HCT116 (cell line): Measurements from ENCODE around the gene ZNF341. TPM values are rescaled to one million over a fixed set of nuclear protein-coding genes. Genes with fewer than 3 reads are reported as not detected.

Experiments used
- ATAC-seq: fragments of 200-7000 bp; cut with Tn5 transposase; 2 replicates; pipeline ENCODE4 v1.9.1; 2020; ENCODE audit warnings: mild to moderate bottlenecking, moderate library complexity
- BruUV-seq: library from RNA; stranded (reverse); fragments of 400-500 nt; replicated peaks from 2 replicates; lab custom pipeline; 2021; lab: Mats Ljungman, UMichigan
- CTCF ChIA-PET: fragments of 300-600 bp; sonication (Branson Sonifier 250); formaldehyde crosslinking; loops from one replicate; lab custom pipeline; 2021; ENCODE audit warnings: antibody characterized with exemption; lab: Charles Lee
- POLR2A ChIA-PET: fragments of 300-600, 350-600 bp; sonication (Branson Sonifier 250); formaldehyde crosslinking; loops from one replicate; lab custom pipeline; 2021; ENCODE audit warnings: antibody characterized with exemption; lab: Charles Lee
- RAD21 ChIA-PET, 2 experiments: fragments of 300-600 bp; sonication (Branson Sonifier 250); formaldehyde crosslinking; loops; one replicate each; lab custom pipeline; 2023; ENCODE audit warnings: low total read pairs in 2 of 2; ENCODE audit not compliant: uncharacterized antibody in 2 of 2, unreplicated experiment in 2 of 2, low non-redundant PET in 1 of 2; lab: Charles Lee
- DNase-seq: peaks from one replicate; pipeline ENCODE4 v3.0.0-alpha.2; 2010; ENCODE audit warnings: low read depth, low spot score
- H2AFZ ChIP-seq: fragments of 200-600 bp; shearing (Covaris generic), sonication (generic); 2 replicates; pipeline ENCODE4 v1.6.1; 2017; ENCODE audit warnings: low read depth, mixed run types, mixed read lengths, antibody characterized with exemption, low read length; ENCODE audit not compliant: poor library complexity, severe bottlenecking
- H3K27ac ChIP-seq: 2 replicates; pipeline ENCODE4 v1.5.1; 2012; ENCODE audit warnings: low read depth, low read length
- H3K27me3 ChIP-seq: fragments of 200-600 bp; sonication (generic); 2 replicates; pipeline ENCODE4 v1.6.1; 2016; ENCODE audit warnings: mixed run types, low read length, mixed read lengths; ENCODE audit not compliant: insufficient read depth
- H3K36me3 ChIP-seq, 2 experiments: fragments of 200-500 bp in 1 of 2; fragments of 200-600 bp in 1 of 2; sonication (Bioruptor generic) in 1 of 2; sonication (generic) in 1 of 2; 2 replicates each; pipeline versions ENCODE4 v1.5.1 to v1.6.1; 2014 to 2016; ENCODE audit warnings: low read length in 2 of 2, inconsistent platforms in 1 of 2, mixed read lengths in 1 of 2, mixed run types in 1 of 2; ENCODE audit not compliant: insufficient read depth in 2 of 2, control insufficient read depth in 1 of 2
- H3K4me1 ChIP-seq, 2 experiments: fragments of 200-600 bp in 1 of 2; sonication (generic) in 1 of 2; 2 replicates each; pipeline versions ENCODE4 v1.5.1 to v1.6.1; 2012 to 2017; ENCODE audit warnings: low read length in 2 of 2, inconsistent platforms in 1 of 2, mild to moderate bottlenecking in 1 of 2, mixed read lengths in 1 of 2, mixed run types in 1 of 2, moderate library complexity in 1 of 2; ENCODE audit not compliant: insufficient read depth in 2 of 2, control insufficient read depth in 1 of 2
- H3K4me2 ChIP-seq: fragments of 200-600 bp; sonication (generic); 2 replicates; pipeline ENCODE4 v1.6.1; 2017; ENCODE audit warnings: mixed run types, low read length, mixed read lengths
- H3K4me3 ChIP-seq, 2 experiments: fragments of 200-600 bp in 1 of 2; sonication (generic) in 1 of 2; replicated peaks in 1 of 2; 2 replicates each; pipeline ENCODE4 v1.5.1; 2011 to 2016; ENCODE audit warnings: low read length in 2 of 2, control low read depth in 1 of 2, low read depth in 1 of 2, mild to moderate bottlenecking in 1 of 2, mixed read lengths in 1 of 2, mixed run types in 1 of 2
- H3K79me2 ChIP-seq: fragments of 200-600 bp; sonication (generic); 2 replicates; pipeline ENCODE4 v1.6.1; 2017; ENCODE audit warnings: mild to moderate bottlenecking, mixed run types, low read length, moderate library complexity, mixed read lengths; ENCODE audit not compliant: insufficient read depth
- H3K9ac ChIP-seq: fragments of 200-600 bp; sonication (generic); 2 replicates; pipeline ENCODE4 v1.6.1; 2016; ENCODE audit warnings: low read length, mixed read lengths
- H3K9me2 ChIP-seq: fragments of 200-600 bp; sonication (generic), shearing (Covaris generic); 2 replicates; pipeline ENCODE4 v1.6.1; 2017; ENCODE audit warnings: mixed run types, mild to moderate bottlenecking, moderate library complexity; ENCODE audit not compliant: insufficient read depth
- H3K9me3 ChIP-seq, 2 experiments: fragments of 200-500 bp in 1 of 2; fragments of 200-600 bp in 1 of 2; sonication (Bioruptor generic) in 1 of 2; sonication (generic) in 1 of 2; 2 replicates each; pipeline ENCODE4 v1.6.1; 2014 to 2017; ENCODE audit warnings: low read length in 2 of 2, mixed read lengths in 2 of 2, inconsistent platforms in 1 of 2, low read depth in 1 of 2, mild to moderate bottlenecking in 1 of 2, mixed run types in 1 of 2, moderate library complexity in 1 of 2; ENCODE audit not compliant: control insufficient read depth in 1 of 2, insufficient read depth in 1 of 2
- H4K20me1 ChIP-seq: fragments of 200-600 bp; sonication (generic), shearing (Covaris generic); 2 replicates; pipeline ENCODE4 v1.6.1; 2017; ENCODE audit warnings: mixed run types, mild to moderate bottlenecking, moderate library complexity; ENCODE audit not compliant: insufficient read depth
- ATF3 ChIP-seq: IDR thresholded peaks from 2 replicates; pipeline ENCODE4 v1.6.1; 2012
- EGR1 ChIP-seq: IDR thresholded peaks from 2 replicates; pipeline ENCODE4 v1.6.1; 2012; ENCODE audit warnings: low read depth
- ELF1 ChIP-seq: IDR thresholded peaks from 2 replicates; pipeline ENCODE4 v1.6.1; 2012; ENCODE audit warnings: low read depth, borderline replicate concordance
- EZH2phosphoT487 ChIP-seq: fragments of 200-600 bp; IDR thresholded peaks from 2 replicates; pipeline ENCODE4 v1.6.1; 2018; ENCODE audit warnings: antibody characterized with exemption, borderline replicate concordance
- RAD21 ChIP-seq: IDR thresholded peaks from 2 replicates; pipeline ENCODE4 v1.6.1; 2012; ENCODE audit warnings: low read depth, mild to moderate bottlenecking
- SIN3A ChIP-seq: IDR thresholded peaks from 2 replicates; pipeline ENCODE4 v1.6.1; 2012; ENCODE audit warnings: low read depth
- SRF ChIP-seq: IDR thresholded peaks from 2 replicates; pipeline ENCODE4 v1.6.1; 2012; ENCODE audit warnings: low read depth
- TCF7L2 ChIP-seq: IDR thresholded peaks from 2 replicates; pipeline ENCODE4 v1.7.0; 2011; ENCODE audit warnings: borderline replicate concordance, inconsistent platforms; ENCODE audit not compliant: insufficient read depth, insufficient read length; ENCODE audit errors: extremely low read depth
- YY1 ChIP-seq: IDR thresholded peaks from 2 replicates; pipeline ENCODE4 v1.6.1; 2011; ENCODE audit warnings: low read length, low read depth, moderate library complexity, mild to moderate bottlenecking; ENCODE audit not compliant: insufficient replicate concordance; ENCODE audit errors: extremely low read depth
- intact Hi-C: fragments of 100-400 bp; cut with micrococcal nuclease; formaldehyde crosslinking; loops from 2 replicates; pipeline ENCODE4 v1.10.0; 2022
- total RNA-seq: library from RNA; stranded (reverse); gene quantifications from one replicate; pipeline ENCODE4 v1.2.1, GENCODE V29; 2021; ENCODE audit not compliant: unreplicated experiment
- TF ChIP-seq, protein P1 (sequence below), 3 experiments: fragments of 200-600 bp in 1 of 3; sonication (generic) in 1 of 3; IDR thresholded peaks in 2 of 3; conservative IDR thresholded peaks in 1 of 3; 2 replicates each; pipeline ENCODE4 v1.5.1; 2012 to 2017; ENCODE audit warnings: low read depth in 2 of 3, low read length in 2 of 3, antibody characterized with exemption in 1 of 3, borderline replicate concordance in 1 of 3, control low read depth in 1 of 3, mild to moderate bottlenecking in 1 of 3, mixed read lengths in 1 of 3, mixed run types in 1 of 3, moderate library complexity in 1 of 3; ENCODE audit not compliant: insufficient read depth in 1 of 3
- TF ChIP-seq, protein P2 (sequence below): IDR thresholded peaks from 2 replicates; pipeline ENCODE4 v1.6.1; 2012; ENCODE audit warnings: low read depth
- TF ChIP-seq, protein P3 (sequence below): IDR thresholded peaks from 2 replicates; pipeline ENCODE4 v1.6.1; 2011; ENCODE audit warnings: mild to moderate bottlenecking, low read length, moderate library complexity; ENCODE audit not compliant: insufficient replicate concordance; ENCODE audit errors: extremely low read depth

The ZNF341 gene
- total RNA-seq, 1 experiment from 2014 or later: 4.9 TPM

GRCh38 chr20:33835615-33836172, 103.9 kb downstream of the ZNF341 start (continued):
- TF ChIP-seq, protein P1, sequence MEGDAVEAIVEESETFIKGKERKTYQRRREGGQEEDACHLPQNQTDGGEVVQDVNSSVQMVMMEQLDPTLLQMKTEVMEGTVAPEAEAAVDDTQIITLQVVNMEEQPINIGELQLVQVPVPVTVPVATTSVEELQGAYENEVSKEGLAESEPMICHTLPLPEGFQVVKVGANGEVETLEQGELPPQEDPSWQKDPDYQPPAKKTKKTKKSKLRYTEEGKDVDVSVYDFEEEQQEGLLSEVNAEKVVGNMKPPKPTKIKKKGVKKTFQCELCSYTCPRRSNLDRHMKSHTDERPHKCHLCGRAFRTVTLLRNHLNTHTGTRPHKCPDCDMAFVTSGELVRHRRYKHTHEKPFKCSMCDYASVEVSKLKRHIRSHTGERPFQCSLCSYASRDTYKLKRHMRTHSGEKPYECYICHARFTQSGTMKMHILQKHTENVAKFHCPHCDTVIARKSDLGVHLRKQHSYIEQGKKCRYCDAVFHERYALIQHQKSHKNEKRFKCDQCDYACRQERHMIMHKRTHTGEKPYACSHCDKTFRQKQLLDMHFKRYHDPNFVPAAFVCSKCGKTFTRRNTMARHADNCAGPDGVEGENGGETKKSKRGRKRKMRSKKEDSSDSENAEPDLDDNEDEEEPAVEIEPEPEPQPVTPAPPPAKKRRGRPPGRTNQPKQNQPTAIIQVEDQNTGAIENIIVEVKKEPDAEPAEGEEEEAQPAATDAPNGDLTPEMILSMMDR (IDR thresholded peaks at IDR 0.05 in 2 of 3, conservative IDR thresholded peaks at IDR 0.05 in 1 of 3; ENCODE audit: borderline replicate concordance in 1 of 3, insufficient read depth in 1 of 3, low read depth in 2 of 3, low read length in 2 of 3): no peak
- TF ChIP-seq ELF1: no peak
- TF ChIP-seq EGR1: no peak
- no peak for TF ChIP-seq TCF7L2
- TF ChIP-seq, all 23 proteins: peak for 0

DNA sequence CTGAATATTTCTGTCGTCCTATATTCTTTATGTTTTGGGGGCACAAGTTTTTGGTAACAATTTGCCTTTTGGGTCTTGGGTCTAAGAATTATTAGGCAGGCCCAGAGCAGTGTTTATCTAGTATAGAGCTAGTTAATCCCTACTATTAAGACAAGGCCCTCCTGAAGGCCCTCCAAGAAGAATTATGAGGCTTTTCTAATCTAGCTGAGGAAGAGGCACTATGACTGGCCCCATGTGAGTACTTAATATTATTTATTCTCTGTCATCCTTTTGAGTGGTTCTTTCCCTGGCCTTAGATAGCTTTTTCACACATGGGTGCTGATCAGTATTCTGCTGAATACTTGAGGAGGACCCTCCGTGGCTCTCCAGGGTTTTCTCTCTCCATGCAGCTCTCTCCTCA, 104.5 kb downstream of the ZNF341 start:
- Histone ChIP-seq H3K4me3 (no peak overlapping the region), H3K9ac (no peak overlapping the region), H4K20me1 (no peaks in the 10 kb centered on the region), H3K79me2 (peaks cover 65% of the 10 kb centered on the region), H3K4me2 (no peak overlapping the region), H3K9me3 (no peaks in the 10 kb centered on the region), H3K36me3 (no peaks in the 10 kb centered on the region), H2AFZ (no peak overlapping the region), H3K9me2 (no peaks in the 10 kb centered on the region), H3K4me1 (no peaks in the 10 kb centered on the region), H3K27ac (no peak overlapping the region), H3K27me3 (no peaks in the 10 kb centered on the region)
- ATAC-seq: no peak
- DNase-seq: no peak
- TF ChIP-seq, protein P1 (IDR thresholded peaks at IDR 0.05 in 2 of 3, conservative IDR thresholded peaks at IDR 0.05 in 1 of 3; ENCODE audit: borderline replicate concordance in 1 of 3, insufficient read depth in 1 of 3, low read depth in 2 of 3, low read length in 2 of 3): no peak
- TF ChIP-seq, protein P2, sequence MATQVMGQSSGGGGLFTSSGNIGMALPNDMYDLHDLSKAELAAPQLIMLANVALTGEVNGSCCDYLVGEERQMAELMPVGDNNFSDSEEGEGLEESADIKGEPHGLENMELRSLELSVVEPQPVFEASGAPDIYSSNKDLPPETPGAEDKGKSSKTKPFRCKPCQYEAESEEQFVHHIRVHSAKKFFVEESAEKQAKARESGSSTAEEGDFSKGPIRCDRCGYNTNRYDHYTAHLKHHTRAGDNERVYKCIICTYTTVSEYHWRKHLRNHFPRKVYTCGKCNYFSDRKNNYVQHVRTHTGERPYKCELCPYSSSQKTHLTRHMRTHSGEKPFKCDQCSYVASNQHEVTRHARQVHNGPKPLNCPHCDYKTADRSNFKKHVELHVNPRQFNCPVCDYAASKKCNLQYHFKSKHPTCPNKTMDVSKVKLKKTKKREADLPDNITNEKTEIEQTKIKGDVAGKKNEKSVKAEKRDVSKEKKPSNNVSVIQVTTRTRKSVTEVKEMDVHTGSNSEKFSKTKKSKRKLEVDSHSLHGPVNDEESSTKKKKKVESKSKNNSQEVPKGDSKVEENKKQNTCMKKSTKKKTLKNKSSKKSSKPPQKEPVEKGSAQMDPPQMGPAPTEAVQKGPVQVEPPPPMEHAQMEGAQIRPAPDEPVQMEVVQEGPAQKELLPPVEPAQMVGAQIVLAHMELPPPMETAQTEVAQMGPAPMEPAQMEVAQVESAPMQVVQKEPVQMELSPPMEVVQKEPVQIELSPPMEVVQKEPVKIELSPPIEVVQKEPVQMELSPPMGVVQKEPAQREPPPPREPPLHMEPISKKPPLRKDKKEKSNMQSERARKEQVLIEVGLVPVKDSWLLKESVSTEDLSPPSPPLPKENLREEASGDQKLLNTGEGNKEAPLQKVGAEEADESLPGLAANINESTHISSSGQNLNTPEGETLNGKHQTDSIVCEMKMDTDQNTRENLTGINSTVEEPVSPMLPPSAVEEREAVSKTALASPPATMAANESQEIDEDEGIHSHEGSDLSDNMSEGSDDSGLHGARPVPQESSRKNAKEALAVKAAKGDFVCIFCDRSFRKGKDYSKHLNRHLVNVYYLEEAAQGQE: no peak
- TF ChIP-seq ATF3: no peak
- TF ChIP-seq TCF7L2: no peak
- TF ChIP-seq, protein P3, sequence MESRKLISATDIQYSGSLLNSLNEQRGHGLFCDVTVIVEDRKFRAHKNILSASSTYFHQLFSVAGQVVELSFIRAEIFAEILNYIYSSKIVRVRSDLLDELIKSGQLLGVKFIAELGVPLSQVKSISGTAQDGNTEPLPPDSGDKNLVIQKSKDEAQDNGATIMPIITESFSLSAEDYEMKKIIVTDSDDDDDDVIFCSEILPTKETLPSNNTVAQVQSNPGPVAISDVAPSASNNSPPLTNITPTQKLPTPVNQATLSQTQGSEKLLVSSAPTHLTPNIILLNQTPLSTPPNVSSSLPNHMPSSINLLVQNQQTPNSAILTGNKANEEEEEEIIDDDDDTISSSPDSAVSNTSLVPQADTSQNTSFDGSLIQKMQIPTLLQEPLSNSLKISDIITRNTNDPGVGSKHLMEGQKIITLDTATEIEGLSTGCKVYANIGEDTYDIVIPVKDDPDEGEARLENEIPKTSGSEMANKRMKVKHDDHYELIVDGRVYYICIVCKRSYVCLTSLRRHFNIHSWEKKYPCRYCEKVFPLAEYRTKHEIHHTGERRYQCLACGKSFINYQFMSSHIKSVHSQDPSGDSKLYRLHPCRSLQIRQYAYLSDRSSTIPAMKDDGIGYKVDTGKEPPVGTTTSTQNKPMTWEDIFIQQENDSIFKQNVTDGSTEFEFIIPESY: no peak
- no peak for TF ChIP-seq ELF1
- no peak for TF ChIP-seq EZH2phosphoT487
- TF ChIP-seq SIN3A: no peak
- TF ChIP-seq RAD21: no peak
- no peak for TF ChIP-seq YY1
- no peak for TF ChIP-seq SRF
- ChIA-PET CTCF (no interaction called here), POLR2A (no interaction called here), RAD21 (no interaction called here)
- BruUV-seq: no TSS peak
- intact Hi-C loops: no loop called here
